ENCODE results near the gene CBX1. TPM values are rescaled to one million over a fixed set of nuclear protein-coding genes. Genes with fewer than 3 reads are reported as not detected.

The CBX1 gene
- total and polyA plus RNA-seq, 10 of the 15 experiments (the other 5 are each of a cell fraction or from before 2014, with no cell fraction given) = 11.8 to 99.2 (median 43.5) TPM

DNA sequence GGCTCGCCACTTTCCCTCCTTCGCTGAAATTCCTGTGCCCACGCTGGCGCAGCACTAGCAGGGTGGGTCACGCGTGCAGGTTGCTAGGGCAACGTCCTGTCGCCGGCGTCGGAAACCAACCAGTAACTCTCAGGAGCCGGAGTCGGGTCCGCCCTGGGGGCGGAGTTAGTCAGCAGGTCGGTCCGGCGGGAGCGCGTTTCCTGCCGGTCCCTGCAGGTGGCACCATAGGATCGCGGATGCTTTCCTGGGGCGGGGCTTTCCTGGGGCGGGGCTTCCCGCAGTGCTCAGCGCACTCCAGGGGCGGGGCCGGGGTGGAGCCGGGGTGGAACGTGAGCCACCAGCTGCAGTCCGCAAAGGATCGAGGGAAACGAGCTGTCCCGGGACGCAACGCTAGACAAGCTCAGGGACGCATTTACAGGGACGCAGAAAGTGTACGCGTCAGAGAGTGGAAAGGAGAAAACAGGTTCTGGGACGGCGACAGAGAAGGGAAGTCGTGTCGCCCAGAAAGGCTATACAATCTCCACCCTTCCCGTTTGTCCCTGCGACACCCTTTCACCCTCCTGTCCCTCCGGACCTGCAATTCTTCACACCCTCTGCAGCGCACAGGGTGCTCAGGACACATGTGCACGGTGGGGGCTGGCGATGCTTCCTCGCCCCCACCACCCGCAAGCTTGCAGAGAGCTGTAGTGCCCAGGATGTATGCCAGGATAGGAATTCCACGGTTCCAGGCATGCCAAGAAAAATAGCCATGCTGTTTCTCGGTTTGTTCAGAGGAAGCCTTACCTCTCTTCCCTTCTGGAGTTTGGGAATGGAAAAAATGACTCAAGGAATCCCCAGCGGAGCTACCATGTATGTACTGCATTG lies 76.0 kb downstream of the CBX1 start (continued):
- TF ChIP-seq, protein P1, sequence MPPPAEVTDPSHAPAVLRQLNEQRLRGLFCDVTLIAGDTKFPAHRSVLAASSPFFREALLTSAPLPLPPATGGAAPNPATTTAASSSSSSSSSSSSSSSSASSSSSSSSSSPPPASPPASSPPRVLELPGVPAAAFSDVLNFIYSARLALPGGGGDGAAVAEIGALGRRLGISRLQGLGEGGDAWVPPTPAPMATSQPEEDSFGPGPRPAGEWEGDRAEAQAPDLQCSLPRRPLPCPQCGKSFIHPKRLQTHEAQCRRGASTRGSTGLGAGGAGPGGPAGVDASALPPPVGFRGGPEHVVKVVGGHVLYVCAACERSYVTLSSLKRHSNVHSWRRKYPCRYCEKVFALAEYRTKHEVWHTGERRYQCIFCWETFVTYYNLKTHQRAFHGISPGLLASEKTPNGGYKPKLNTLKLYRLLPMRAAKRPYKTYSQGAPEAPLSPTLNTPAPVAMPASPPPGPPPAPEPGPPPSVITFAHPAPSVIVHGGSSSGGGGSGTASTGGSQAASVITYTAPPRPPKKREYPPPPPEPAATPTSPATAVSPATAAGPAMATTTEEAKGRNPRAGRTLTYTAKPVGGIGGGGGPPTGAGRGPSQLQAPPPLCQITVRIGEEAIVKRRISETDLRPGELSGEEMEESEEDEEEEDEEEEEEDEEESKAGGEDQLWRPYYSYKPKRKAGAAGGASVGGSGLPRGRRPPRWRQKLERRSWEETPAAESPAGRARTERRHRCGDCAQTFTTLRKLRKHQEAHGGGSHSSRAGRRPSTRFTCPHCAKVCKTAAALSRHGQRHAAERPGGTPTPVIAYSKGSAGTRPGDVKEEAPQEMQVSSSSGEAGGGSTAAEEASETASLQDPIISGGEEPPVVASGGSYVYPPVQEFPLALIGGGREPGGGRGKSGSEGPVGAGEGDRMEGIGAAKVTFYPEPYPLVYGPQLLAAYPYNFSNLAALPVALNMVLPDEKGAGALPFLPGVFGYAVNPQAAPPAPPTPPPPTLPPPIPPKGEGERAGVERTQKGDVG (CRISPR knock-in tag; IDR thresholded peaks at IDR 0.05) = no peak
- TF ChIP-seq CBX5 (IDR thresholded peaks at IDR 0.05; ENCODE audit: low read depth) (no peak), RB1 (IDR thresholded peaks at IDR 0.05; ENCODE audit: borderline replicate concordance) (no peak), KDM1A (IDR thresholded peaks at IDR 0.05; ENCODE audit: borderline replicate concordance) (no peak), NR2C1 (IDR thresholded peaks at IDR 0.05) (no peak), EP300 (IDR thresholded peaks at IDR 0.05; ENCODE audit: borderline replicate concordance in 1 of 2, control insufficient read depth in 1 of 2, low read depth in 2 of 2, low read length in 2 of 2) (no peak), CREB1 (IDR thresholded peaks at IDR 0.05; ENCODE audit: low read depth) (0 out of 2 replicates have a peak, but pooled peaks have one; percentile 7), ATF7 (IDR thresholded peaks at IDR 0.05; ENCODE audit: low read depth) (no peak), GATAD2B (conservative IDR thresholded peaks at IDR 0.05; ENCODE audit: low read depth) (no peak), NR2F1 (conservative IDR thresholded peaks at IDR 0.05) (no peak), MXI1 (IDR thresholded peaks at IDR 0.05; ENCODE audit: low read depth, low read length) (peak; percentile 99), MEF2B (IDR thresholded peaks at IDR 0.05; ENCODE audit: partially characterized antibody, poor library complexity, severe bottlenecking) (peak; percentile 37), POLR2A (IDR thresholded peaks at IDR 0.05; ENCODE audit: low read depth, low read length) (peak; percentile 54; the same call in 1 of the 2 replicates), HCFC1 (IDR thresholded peaks at IDR 0.05; ENCODE audit: low read length) (0 out of 2 replicates have a peak, but pooled peaks have one; percentile 33)
- TF ChIP-seq, protein P2, sequence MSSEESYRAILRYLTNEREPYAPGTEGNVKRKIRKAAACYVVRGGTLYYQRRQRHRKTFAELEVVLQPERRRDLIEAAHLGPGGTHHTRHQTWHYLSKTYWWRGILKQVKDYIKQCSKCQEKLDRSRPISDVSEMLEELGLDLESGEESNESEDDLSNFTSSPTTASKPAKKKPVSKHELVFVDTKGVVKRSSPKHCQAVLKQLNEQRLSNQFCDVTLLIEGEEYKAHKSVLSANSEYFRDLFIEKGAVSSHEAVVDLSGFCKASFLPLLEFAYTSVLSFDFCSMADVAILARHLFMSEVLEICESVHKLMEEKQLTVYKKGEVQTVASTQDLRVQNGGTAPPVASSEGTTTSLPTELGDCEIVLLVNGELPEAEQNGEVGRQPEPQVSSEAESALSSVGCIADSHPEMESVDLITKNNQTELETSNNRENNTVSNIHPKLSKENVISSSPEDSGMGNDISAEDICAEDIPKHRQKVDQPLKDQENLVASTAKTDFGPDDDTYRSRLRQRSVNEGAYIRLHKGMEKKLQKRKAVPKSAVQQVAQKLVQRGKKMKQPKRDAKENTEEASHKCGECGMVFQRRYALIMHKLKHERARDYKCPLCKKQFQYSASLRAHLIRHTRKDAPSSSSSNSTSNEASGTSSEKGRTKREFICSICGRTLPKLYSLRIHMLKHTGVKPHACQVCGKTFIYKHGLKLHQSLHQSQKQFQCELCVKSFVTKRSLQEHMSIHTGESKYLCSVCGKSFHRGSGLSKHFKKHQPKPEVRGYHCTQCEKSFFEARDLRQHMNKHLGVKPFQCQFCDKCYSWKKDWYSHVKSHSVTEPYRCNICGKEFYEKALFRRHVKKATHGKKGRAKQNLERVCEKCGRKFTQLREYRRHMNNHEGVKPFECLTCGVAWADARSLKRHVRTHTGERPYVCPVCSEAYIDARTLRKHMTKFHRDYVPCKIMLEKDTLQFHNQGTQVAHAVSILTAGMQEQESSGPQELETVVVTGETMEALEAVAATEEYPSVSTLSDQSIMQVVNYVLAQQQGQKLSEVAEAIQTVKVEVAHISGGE (CRISPR knock-in tag; IDR thresholded peaks at IDR 0.05) = no peak
- TF ChIP-seq, protein P3, sequence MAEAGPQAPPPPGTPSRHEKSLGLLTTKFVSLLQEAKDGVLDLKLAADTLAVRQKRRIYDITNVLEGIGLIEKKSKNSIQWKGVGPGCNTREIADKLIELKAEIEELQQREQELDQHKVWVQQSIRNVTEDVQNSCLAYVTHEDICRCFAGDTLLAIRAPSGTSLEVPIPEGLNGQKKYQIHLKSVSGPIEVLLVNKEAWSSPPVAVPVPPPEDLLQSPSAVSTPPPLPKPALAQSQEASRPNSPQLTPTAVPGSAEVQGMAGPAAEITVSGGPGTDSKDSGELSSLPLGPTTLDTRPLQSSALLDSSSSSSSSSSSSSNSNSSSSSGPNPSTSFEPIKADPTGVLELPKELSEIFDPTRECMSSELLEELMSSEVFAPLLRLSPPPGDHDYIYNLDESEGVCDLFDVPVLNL (IDR thresholded peaks at IDR 0.05; ENCODE audit: low read depth, low read length) = no peak
- TF ChIP-seq, protein P4, sequence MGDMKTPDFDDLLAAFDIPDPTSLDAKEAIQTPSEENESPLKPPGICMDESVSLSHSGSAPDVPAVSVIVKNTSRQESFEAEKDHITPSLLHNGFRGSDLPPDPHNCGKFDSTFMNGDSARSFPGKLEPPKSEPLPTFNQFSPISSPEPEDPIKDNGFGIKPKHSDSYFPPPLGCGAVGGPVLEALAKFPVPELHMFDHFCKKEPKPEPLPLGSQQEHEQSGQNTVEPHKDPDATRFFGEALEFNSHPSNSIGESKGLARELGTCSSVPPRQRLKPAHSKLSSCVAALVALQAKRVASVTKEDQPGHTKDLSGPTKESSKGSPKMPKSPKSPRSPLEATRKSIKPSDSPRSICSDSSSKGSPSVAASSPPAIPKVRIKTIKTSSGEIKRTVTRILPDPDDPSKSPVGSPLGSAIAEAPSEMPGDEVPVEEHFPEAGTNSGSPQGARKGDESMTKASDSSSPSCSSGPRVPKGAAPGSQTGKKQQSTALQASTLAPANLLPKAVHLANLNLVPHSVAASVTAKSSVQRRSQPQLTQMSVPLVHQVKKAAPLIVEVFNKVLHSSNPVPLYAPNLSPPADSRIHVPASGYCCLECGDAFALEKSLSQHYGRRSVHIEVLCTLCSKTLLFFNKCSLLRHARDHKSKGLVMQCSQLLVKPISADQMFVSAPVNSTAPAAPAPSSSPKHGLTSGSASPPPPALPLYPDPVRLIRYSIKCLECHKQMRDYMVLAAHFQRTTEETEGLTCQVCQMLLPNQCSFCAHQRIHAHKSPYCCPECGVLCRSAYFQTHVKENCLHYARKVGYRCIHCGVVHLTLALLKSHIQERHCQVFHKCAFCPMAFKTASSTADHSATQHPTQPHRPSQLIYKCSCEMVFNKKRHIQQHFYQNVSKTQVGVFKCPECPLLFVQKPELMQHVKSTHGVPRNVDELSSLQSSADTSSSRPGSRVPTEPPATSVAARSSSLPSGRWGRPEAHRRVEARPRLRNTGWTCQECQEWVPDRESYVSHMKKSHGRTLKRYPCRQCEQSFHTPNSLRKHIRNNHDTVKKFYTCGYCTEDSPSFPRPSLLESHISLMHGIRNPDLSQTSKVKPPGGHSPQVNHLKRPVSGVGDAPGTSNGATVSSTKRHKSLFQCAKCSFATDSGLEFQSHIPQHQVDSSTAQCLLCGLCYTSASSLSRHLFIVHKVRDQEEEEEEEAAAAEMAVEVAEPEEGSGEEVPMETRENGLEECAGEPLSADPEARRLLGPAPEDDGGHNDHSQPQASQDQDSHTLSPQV (IDR thresholded peaks at IDR 0.05) = no peak; the same call in 1 of the 2 replicates
